Naive thymus-derived CD4-positive, alpha-beta T cell (primary cell): ENCODE results near the gene PRMT3. TPM values are rescaled to one million over a fixed set of nuclear protein-coding genes. Genes with fewer than 3 reads are reported as not detected.
A peak's percentile ranks its signal among the peaks of the same experiment; 100 is the strongest.

ENCODE experiments used
- ATAC-seq: fragments of 150-1000 bp; cut with Tn5 transposase; 2 replicates; pipeline ENCODE4 v1.10.0; 2021; ENCODE audit warnings: mild to moderate bottlenecking, moderate library complexity
- CTCF ChIA-PET: fragments of 350-600 bp; sonication (Branson Sonifier 250); formaldehyde crosslinking; loops from one replicate; lab custom pipeline; 2021; ENCODE audit warnings: antibody characterized with exemption; lab: Charles Lee
- POLR2A ChIA-PET: fragments of 350-600 bp; sonication (Branson Sonifier 250); formaldehyde crosslinking; loops from one replicate; lab custom pipeline; 2021; ENCODE audit warnings: antibody characterized with exemption, inconsistent platforms; lab: Charles Lee
- DNase-seq, 9 donors: peaks; one replicate each; pipeline versions ENCODE4 v3.0.0 to v3.0.0-alpha.2; 2020 to 2022; ENCODE audit warnings: mixed read lengths in 1 of 9
- H3K27ac ChIP-seq: one replicate; pipeline ENCODE4 v1.7.0; 2013; ENCODE audit warnings: mild to moderate bottlenecking, low read depth, low read length, moderate library complexity
- H3K27me3 ChIP-seq, 2 donors: one replicate each; pipeline ENCODE4 v1.7.0; 2013; ENCODE audit warnings: low read length in 2 of 2, mild to moderate bottlenecking in 2 of 2, moderate library complexity in 2 of 2; ENCODE audit not compliant: control insufficient read depth in 2 of 2, insufficient read depth in 2 of 2
- H3K36me3 ChIP-seq, 3 experiments: 1 replicate in 2 of 3; 2 replicates in 1 of 3; pipeline ENCODE4 v1.7.0; 2013; ENCODE audit warnings: low read length in 3 of 3, mild to moderate bottlenecking in 3 of 3, moderate library complexity in 1 of 3; ENCODE audit not compliant: insufficient read depth in 3 of 3, control insufficient read depth in 2 of 3
- H3K4me1 ChIP-seq, 2 donors: one replicate each; pipeline ENCODE4 v1.7.0; 2013; ENCODE audit warnings: low read length in 2 of 2, mild to moderate bottlenecking in 2 of 2, moderate library complexity in 1 of 2; ENCODE audit not compliant: control insufficient read depth in 2 of 2, insufficient read depth in 2 of 2
- H3K4me3 ChIP-seq: 2 replicates; pipeline ENCODE4 v1.7.0; 2013; ENCODE audit warnings: mild to moderate bottlenecking, low read length
- H3K9me3 ChIP-seq, 3 experiments: 1 replicate in 2 of 3; 2 replicates in 1 of 3; pipeline ENCODE4 v1.7.0; 2013; ENCODE audit warnings: low read length in 3 of 3; ENCODE audit not compliant: control insufficient read depth in 2 of 3
- H3K27ac Mint-ChIP-seq, 9 donors: one replicate each; pipeline ENCODE4 v1.8.0; 2020 to 2022; ENCODE audit warnings: mixed read lengths in 9 of 9, mild to moderate bottlenecking in 8 of 9, moderate library complexity in 5 of 9, inconsistent platforms in 2 of 9
- H3K27me3 Mint-ChIP-seq, 5 donors: one replicate each; pipeline ENCODE4 v1.8.0; 2021 to 2022; ENCODE audit warnings: mixed read lengths in 5 of 5, mild to moderate bottlenecking in 1 of 5
- H3K36me3 Mint-ChIP-seq, 5 donors: one replicate each; pipeline ENCODE4 v1.8.0; 2020 to 2022; ENCODE audit warnings: mixed read lengths in 5 of 5, mild to moderate bottlenecking in 3 of 5, inconsistent platforms in 1 of 5
- H3K4me1 Mint-ChIP-seq, 7 donors: one replicate each; pipeline ENCODE4 v1.8.0; 2020 to 2022; ENCODE audit warnings: mixed read lengths in 7 of 7, mild to moderate bottlenecking in 3 of 7, inconsistent platforms in 1 of 7
- H3K4me3 Mint-ChIP-seq, 10 donors: one replicate each; pipeline ENCODE4 v1.8.0; 2020 to 2022; ENCODE audit warnings: mild to moderate bottlenecking in 10 of 10, mixed read lengths in 10 of 10, moderate library complexity in 6 of 10, inconsistent platforms in 2 of 10
- H3K9me3 Mint-ChIP-seq, 11 donors: one replicate each; pipeline ENCODE4 v1.8.0; 2020 to 2022; ENCODE audit warnings: mixed read lengths in 11 of 11, mild to moderate bottlenecking in 4 of 11, inconsistent platforms in 1 of 11, moderate library complexity in 1 of 11
- intact Hi-C, 2 donors: fragments of 100-400 bp; cut with micrococcal nuclease; formaldehyde crosslinking; loops; one replicate each; pipeline ENCODE4 v1.15.1; 2023
- polyA plus RNA-seq, 2 donors: library from polyadenylated mRNA; unstranded; fragments of 300-500 nt; fragmentation: Illumina TruSeq; gene quantifications; one replicate each; pipeline ENCODE4 v1.2.3, GENCODE V29; 2021
- total RNA-seq, 6 experiments: library from RNA in 5 of 6; stranded (reverse) in 5 of 6; gene quantifications; 1 replicate in 5 of 6; 2 replicates in 1 of 6; pipeline ENCODE4 v1.2.3 and lab custom pipeline; 2021 to 2026

PRMT3 gene
- total and polyA plus RNA-seq, 7 experiments from 2014 or later = 7.6 to 19.0 (median 15.1) TPM

DNA sequence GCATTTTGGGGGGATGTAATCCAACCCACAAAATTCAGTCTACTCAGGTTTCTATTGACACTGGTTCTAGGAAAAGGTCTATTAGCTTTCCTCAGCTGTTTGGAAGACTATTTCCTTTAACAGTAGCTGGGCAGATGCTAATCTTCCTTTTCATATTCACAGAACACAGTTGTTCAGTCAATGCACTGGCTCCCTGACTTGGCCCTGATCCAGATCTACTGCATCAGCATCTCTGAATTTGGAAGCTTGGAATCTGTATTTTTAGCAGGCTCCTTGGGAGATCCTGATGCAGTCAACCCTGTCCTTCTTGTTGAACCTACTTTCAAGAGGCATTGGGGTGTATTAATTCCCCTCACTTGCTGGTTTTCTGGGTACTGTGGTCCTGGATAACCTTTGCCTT, 17.7 kb upstream of the PRMT3 start:
- Histone ChIP-seq H3K9me3 (no peaks in the 10 kb centered on the region), H3K27me3 (no peaks in the 10 kb centered on the region), H3K36me3 (peaks cover 0 to 5% (median 0%) of the 10 kb centered on the region in 3 experiments), H3K4me1 (peaks cover 0 to under 1% of the 10 kb centered on the region in 2 donors), H3K4me3 (no peak overlapping the region), H3K27ac (no peak overlapping the region)
- no peaks in the 10 kb centered on the region for H3K27me3 Mint-ChIP-seq
- peaks cover 10 to 51% (median 32%) of the 10 kb centered on the region in 7 donors for H3K4me1 Mint-ChIP-seq
- peak overlapping the region in 1 of 9 donors; percentile 34 for H3K27ac Mint-ChIP-seq
- ChIA-PET POLR2A (no interaction called here), CTCF (no interaction called here)
- H3K36me3 Mint-ChIP-seq = peaks cover 5 to 38% (median 18%) of the 10 kb centered on the region in 5 donors
- ATAC-seq (no peak), DNase-seq (no peak)
- H3K4me3 Mint-ChIP-seq = no peak overlapping the region
- H3K9me3 Mint-ChIP-seq = no peaks in the 10 kb centered on the region
- intact Hi-C loops = loop anchor here (10.0 kb wide), 3 partner anchors 215 to 1255 kb away; partner anchors contain the start of genes NAV2 (in 1 of the 2) and ZDHHC13 (in 1 of the 2)

DNA sequence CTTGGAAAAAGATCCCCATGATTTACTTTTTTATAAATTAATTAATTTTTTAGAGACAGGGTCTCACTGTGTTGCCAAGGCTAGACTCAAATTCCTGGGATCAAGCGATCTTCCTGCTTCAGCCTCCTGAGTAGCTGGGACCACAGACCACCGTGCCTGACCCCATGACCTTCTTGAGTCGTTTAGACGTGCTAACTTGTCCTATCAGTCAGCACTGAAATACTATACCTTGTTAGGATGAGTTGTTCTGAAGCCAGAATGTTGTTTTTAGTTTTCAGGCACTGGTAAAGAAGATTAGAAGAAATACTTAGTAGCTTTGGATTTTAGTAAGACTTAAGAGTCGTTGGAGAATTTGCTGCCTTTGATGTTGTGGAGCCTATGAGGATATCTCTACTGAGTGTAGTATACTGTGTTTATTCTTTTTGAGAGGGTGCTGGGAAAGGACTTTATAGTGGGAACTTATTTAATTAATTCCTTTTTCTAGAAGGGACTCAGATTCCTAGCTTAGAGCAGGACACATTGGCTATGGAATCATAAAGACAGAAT, 15.4 kb upstream of the PRMT3 start:
- ATAC-seq = no peak
- Histone ChIP-seq H3K27ac (no peak overlapping the region), H3K4me1 (no peaks in the 10 kb centered on the region), H3K27me3 (no peaks in the 10 kb centered on the region), H3K9me3 (no peaks in the 10 kb centered on the region), H3K36me3 (peaks cover 0 to 14% (median 0%) of the 10 kb centered on the region in 3 experiments), H3K4me3 (no peak overlapping the region)
- Mint-ChIP-seq H3K36me3 (peaks cover 4 to 33% (median 20%) of the 10 kb centered on the region in 5 donors), H3K4me1 (peaks cover 3 to 30% (median 11%) of the 10 kb centered on the region in 7 donors), H3K27me3 (no peaks in the 10 kb centered on the region), H3K27ac (no peak overlapping the region), H3K4me3 (no peak overlapping the region), H3K9me3 (no peaks in the 10 kb centered on the region)
- POLR2A ChIA-PET = interaction anchor here (1.1 kb wide), 1 partner anchor 8 kb away, joined by 4 read pairs; the partner anchor contains the start of gene HTATIP2
- intact Hi-C loops = no loop called here
- no peak for DNase-seq
- CTCF ChIA-PET = interaction anchor here (1.1 kb wide), 1 partner anchor 16 kb away, joined by 3 read pairs; no protein-coding TSS in a partner anchor

DNA sequence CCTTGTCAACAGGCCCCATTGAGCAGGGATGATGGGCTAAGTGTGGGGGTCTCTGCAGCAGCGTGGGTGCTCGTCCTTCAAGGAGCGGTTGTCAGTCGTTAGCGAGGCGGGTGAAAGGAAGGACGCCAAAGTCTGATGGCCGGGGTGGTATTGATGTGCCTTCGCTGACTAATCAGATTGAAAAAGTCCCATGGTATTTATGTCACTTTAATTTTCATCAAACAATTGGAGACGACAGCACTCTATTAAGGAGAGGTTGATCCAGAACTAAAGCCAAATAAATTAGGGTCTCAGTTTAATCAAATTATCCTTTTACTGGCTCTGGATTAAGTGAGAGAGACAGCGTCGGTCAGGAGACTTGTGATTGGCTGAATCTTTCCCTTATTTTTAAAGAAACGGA, 14.4 kb upstream of the PRMT3 start:
- peaks cover 0 to 22% (median 0%) of the 10 kb centered on the region in 3 experiments for H3K36me3 ChIP-seq
- intact Hi-C loops = no loop called here
- H3K9me3 Mint-ChIP-seq = no peaks in the 10 kb centered on the region
- H3K4me1 Mint-ChIP-seq = peaks cover 0 to 23% (median 4%) of the 10 kb centered on the region in 7 donors
- H3K27ac ChIP-seq = no peak overlapping the region
- H3K27ac Mint-ChIP-seq = no peak overlapping the region
- DNase-seq (no peak), ATAC-seq (no peak)
- H3K27me3 Mint-ChIP-seq = no peaks in the 10 kb centered on the region
- H3K4me3 Mint-ChIP-seq = no peak overlapping the region
- no peaks in the 10 kb centered on the region for H3K4me1 ChIP-seq
- no peak overlapping the region for H3K4me3 ChIP-seq
- H3K27me3 ChIP-seq = no peaks in the 10 kb centered on the region
- peaks cover 0 to 33% (median 22%) of the 10 kb centered on the region in 5 donors for H3K36me3 Mint-ChIP-seq
- ChIA-PET CTCF (interaction anchor here (1.1 kb wide), 1 partner anchor 17 kb away, joined by 3 read pairs; no protein-coding TSS in a partner anchor), POLR2A (interaction anchor here (2.1 kb wide), 1 partner anchor 10 kb away, joined by 8 read pairs; the partner anchor contains the start of gene HTATIP2)
- H3K9me3 ChIP-seq = no peaks in the 10 kb centered on the region

- DNase-seq (no peak), ATAC-seq (no peak)
- intact Hi-C loops = no loop called here
- Histone ChIP-seq H3K4me1 (no peaks in the 10 kb centered on the region), H3K36me3 (peaks cover 0 to 27% (median 0%) of the 10 kb centered on the region in 3 experiments), H3K4me3 (no peak overlapping the region), H3K27ac (no peak overlapping the region), H3K9me3 (no peaks in the 10 kb centered on the region), H3K27me3 (no peaks in the 10 kb centered on the region)
- POLR2A ChIA-PET = interaction anchor here (2.1 kb wide), 1 partner anchor 10 kb away, joined by 8 read pairs; the partner anchor contains the start of gene HTATIP2
- Mint-ChIP-seq H3K4me3 (no peak overlapping the region), H3K9me3 (no peaks in the 10 kb centered on the region), H3K27me3 (no peaks in the 10 kb centered on the region), H3K36me3 (peaks cover 0 to 28% (median 21%) of the 10 kb centered on the region in 5 donors), H3K27ac (peak overlapping the region in 2 of 9 donors; percentile 19 to 23), H3K4me1 (peaks cover 0 to 17% (median 2%) of the 10 kb centered on the region in 7 donors)
- CTCF ChIA-PET = no interaction called here
Measured at GRCh38 chr11:20373568-20374209, 13.8 kb upstream of the PRMT3 start.

DNA sequence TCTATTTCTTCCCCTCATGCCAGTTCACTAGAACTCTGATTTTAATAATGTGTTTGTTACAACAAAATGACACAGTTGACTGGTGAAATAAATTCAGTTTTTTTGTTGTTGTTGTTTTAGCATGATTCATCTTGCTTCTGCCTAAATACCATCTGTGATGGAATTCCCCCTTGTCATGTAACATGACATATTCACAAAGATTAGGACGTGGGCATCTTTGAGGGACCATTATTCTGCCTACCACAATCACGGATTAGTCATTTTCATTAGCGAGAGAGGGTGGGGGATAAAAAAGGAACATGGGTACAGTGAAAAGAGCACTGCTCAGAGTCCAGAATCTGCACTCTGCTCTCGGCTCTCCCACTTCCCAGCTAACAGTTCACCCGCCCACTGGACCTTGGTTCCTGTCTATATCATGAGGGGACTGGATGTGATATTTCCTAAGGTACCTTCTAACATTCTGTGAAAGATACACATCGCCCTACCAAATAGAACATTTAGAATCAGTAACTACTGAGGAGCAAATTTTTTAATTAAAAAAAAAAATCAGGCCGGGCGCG, 12.7 kb upstream of the PRMT3 start:
- Mint-ChIP-seq H3K27me3 (no peaks in the 10 kb centered on the region), H3K4me1 (peaks cover 0 to 14% (median 0%) of the 10 kb centered on the region in 7 donors), H3K9me3 (no peaks in the 10 kb centered on the region), H3K4me3 (no peak overlapping the region), H3K27ac (peak overlapping the region in 1 of 9 donors; percentile 7), H3K36me3 (peaks cover 0 to 34% (median 16%) of the 10 kb centered on the region in 5 donors)
- ChIA-PET POLR2A (interaction anchor here (2.1 kb wide), 1 partner anchor 11 kb away, joined by 8 read pairs; the partner anchor contains the start of gene HTATIP2), CTCF (no interaction called here)
- no peak for DNase-seq
- intact Hi-C loops = no loop called here
- Histone ChIP-seq H3K27me3 (no peaks in the 10 kb centered on the region), H3K4me3 (no peak overlapping the region), H3K36me3 (peaks cover 0 to 38% (median 0%) of the 10 kb centered on the region in 3 experiments), H3K4me1 (no peaks in the 10 kb centered on the region), H3K9me3 (no peaks in the 10 kb centered on the region), H3K27ac (no peak overlapping the region)
- no peak for ATAC-seq

DNA sequence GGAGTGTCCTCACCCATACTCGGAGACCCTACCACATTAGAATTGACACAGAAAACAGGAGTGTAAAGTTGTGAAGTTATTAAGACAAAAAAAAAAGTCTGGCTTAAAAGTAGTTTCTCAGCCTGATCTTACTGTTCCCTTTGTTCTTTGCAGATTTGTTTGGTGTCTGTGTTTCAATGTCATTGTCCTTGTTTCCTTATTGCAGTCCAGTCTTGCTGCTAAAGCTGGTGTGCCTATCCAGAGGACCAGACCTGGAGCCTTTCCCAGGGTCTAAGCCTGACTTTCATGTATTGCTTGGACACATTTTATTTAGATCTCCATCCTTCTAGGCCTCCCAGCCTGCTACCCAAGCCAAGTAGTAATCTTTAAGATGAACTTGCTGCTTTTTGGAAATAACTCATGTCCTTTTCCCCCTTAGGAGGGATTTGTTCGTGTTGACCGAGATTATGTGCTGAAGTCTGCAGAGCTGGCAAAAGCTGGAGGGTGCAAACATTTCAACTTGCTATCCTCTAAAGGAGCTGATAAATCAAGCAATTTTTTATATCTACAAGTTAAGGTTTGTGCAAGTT, 11.3 kb upstream of the PRMT3 start:
- Histone ChIP-seq H3K27me3 (no peaks in the 10 kb centered on the region), H3K36me3 (peaks cover 0 to 35% (median 0%) of the 10 kb centered on the region in 3 experiments), H3K9me3 (no peaks in the 10 kb centered on the region), H3K27ac (no peak overlapping the region), H3K4me1 (no peaks in the 10 kb centered on the region), H3K4me3 (no peak overlapping the region)
- no peak overlapping the region for H3K27ac Mint-ChIP-seq
- CTCF ChIA-PET = interaction anchor here (0.8 kb wide), 1 partner anchor 12 kb away, joined by 4 read pairs; the partner anchor contains the start of gene HTATIP2
- no peak for DNase-seq
- no peak for ATAC-seq
- H3K4me3 Mint-ChIP-seq = no peak overlapping the region
- no peaks in the 10 kb centered on the region for H3K9me3 Mint-ChIP-seq
- peaks cover 0 to 14% (median 0%) of the 10 kb centered on the region in 7 donors for H3K4me1 Mint-ChIP-seq
- H3K27me3 Mint-ChIP-seq = no peaks in the 10 kb centered on the region
- H3K36me3 Mint-ChIP-seq = peaks cover 0 to 34% (median 13%) of the 10 kb centered on the region in 5 donors
- POLR2A ChIA-PET = interaction anchor here (0.7 kb wide), 1 partner anchor 100 kb away, joined by 3 read pairs; no protein-coding TSS in a partner anchor
- intact Hi-C loops = no loop called here
